Measurements from ENCODE around the gene ABLIM1. TPM values are rescaled to one million over a fixed set of nuclear protein-coding genes. Genes with fewer than 3 reads are reported as not detected.

The ABLIM1 gene
- total RNA-seq, 4 donors from 2014 or later, result 193 to 248 (median 208) TPM

- no peak for TF ChIP-seq CTCF (IDR thresholded peaks at IDR 0.05; ENCODE audit: low read depth)
Observed at GRCh38 chr10:114534571-114534981, 123.5 kb downstream of the ABLIM1 start.

- TF ChIP-seq CTCF (IDR thresholded peaks at IDR 0.05; ENCODE audit: low read depth), result no peak
Observed at GRCh38 chr10:114532226-114532625, 125.8 kb downstream of the ABLIM1 start.

- no peak for TF ChIP-seq CTCF (IDR thresholded peaks at IDR 0.05; ENCODE audit: low read depth)
Observed at GRCh38 chr10:114526504-114527238, 131.4 kb downstream of the ABLIM1 start.

DNA sequence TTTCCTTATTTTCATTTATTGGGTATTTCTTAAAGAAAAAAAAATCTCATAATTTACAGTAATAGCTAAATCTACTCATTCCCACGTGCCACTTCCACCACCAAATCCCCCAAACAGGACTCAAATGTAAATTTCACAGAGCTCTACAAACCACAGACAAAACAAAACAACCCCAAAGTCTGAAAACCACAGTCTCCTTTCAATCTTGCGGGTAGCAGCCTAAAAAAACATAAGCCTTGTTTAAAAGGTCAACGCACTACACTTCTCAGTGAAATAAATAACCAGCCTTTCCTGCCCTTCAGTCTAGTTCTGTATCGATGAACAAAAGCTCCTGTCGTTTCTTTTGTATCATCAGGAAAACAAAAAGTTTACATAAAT lies 132.0 kb downstream of the ABLIM1 start:
- TF ChIP-seq CTCF (IDR thresholded peaks at IDR 0.05; ENCODE audit: low read depth), result no peak

DNA sequence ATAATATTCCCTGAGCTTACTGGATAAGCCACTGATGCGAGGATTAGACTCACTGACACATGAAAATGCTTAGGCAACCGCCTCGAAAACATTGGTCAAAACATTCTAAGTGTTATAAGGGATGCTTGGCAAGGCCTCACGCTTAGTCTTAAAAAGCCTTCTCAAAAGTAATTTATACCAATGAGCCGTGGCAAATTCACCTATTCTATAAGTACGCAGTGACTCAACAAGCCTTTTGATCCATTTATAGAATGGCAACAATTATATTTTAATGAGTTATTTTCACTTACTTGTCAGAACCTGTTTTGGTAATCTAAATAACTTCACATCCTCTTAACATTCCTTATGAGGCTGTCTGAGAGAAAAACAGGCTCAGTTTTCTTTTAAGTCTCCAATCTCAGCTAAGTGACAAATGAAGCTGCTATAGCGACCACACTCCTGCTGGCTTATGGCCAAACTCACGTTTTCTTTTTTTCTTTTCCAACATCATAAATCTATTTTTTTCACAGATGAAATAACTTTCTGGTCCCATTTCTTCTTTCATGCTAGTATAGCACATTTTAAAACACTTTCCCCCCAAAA lies 132.6 kb downstream of the ABLIM1 start:
- TF ChIP-seq CTCF (IDR thresholded peaks at IDR 0.05; ENCODE audit: low read depth), result no peak

GRCh38 chr10:114523876-114524275 lies 134.2 kb downstream of the ABLIM1 start:
- TF ChIP-seq CTCF (IDR thresholded peaks at IDR 0.05; ENCODE audit: low read depth), result no peak

DNA sequence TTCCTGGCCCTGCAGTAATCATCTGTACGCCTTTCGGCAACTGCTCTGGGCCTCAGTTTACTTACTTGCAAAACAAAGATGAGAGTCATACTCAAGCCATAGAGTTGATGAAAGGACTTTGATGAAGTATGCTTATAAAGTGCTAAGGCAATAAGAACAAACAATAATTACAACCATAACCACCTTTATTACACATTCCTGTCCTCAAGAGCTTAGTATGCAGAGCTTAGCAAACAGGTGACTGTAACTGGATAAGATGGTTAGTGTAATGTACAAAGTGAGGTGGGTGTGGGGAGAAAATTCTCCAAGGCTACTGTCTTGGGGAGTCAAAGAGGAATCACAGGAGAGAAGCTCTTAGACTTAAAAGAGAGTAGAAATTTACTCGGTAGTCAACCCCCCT lies 136.8 kb downstream of the ABLIM1 start:
- TF ChIP-seq CTCF (IDR thresholded peaks at IDR 0.05; ENCODE audit: low read depth), result no peak

Measured in subcutaneous adipose tissue (tissue), 4 donors.